Renal cortical epithelial cell (primary cell): ENCODE data around the gene BLOC1S1. TPM values are rescaled to one million over a fixed set of nuclear protein-coding genes. Genes with fewer than 3 reads are reported as not detected.

Source experiments
- DNase-seq: peaks from one replicate; pipeline ENCODE4 v3.0.0-alpha.2; 2011; ENCODE audit warnings: low read depth
- total RNA-seq: library from RNA; depleted of rRNA; stranded (reverse); fragments of >200 nt; gene quantifications from 2 replicates; pipeline ENCODE4 v1.2.3, GENCODE V29; 2014

Gene BLOC1S1
- total RNA-seq, 1 donor from 2014 or later = 45.7 TPM

DNA sequence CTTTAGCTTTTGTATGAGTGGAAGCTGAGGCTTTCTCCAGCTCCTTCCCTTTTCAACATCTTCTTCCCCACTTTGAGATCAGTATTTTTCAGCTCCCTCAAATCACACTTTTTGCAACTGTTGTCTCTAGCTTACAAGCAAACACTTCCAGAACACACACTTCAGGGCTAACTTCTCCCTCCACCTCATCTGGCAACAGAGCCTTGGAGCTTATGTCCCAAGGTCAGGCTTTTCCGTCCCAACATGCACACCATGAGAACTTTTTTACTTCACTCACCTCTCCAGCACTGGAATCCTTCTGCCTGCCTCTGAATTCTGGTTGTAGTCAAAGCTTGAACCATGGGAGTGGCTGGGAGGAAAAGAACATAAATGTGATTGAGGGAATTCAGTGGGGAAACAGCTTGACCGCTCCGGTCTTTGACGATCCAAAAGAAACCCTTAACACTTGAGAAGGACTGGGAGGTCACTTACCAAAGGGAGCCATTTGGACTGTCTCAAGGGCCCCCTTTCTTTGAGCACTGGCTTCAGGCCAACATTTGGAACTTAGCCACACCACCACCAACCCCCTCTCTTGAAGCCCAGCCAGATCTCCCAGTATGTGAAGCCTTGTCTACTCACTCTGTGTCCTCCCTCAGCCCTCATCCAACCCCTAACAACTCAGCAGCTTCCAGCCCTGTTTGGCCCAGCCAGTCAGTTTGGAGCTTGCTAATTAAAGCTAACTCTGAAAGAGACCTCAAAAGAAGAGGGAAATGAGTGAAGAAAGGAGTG, 3.9 kb upstream of the BLOC1S1 start:
- DNase-seq = no peak

DNA sequence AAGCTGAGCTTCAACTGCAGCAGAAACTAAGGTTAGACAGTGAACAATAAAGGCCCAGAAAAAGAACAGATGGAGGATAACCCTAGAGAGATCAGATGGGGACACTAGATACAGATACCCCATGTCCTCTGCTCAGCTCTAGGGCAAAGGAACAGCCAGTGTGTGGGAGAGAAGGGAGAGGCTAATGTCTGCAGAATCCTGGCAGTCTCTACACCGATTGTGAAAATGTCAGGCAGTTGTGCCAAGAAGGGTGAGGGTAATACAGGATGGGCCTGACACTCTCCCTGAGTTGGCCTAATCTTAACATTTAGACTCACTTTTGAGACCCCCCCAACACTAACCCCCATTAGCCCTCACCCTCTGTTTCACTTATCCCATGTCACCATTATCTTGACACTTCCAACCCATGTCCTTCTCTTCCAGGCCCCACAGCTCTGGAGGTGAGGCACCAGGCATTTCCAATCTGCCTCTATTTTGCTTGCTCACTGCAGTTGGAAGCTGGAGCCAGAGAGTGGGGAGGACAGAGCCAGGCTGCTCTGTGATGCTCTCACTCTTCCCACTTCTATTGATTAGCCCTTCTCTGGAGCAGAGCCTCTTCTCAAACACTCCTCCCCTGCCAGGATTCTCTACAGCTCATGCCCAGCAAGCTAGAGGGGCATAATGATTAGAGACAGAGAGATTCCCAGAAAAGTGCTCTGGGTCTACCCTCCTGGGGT, 3.0 kb upstream of the BLOC1S1 start:
- DNase-seq = no peak

DNA sequence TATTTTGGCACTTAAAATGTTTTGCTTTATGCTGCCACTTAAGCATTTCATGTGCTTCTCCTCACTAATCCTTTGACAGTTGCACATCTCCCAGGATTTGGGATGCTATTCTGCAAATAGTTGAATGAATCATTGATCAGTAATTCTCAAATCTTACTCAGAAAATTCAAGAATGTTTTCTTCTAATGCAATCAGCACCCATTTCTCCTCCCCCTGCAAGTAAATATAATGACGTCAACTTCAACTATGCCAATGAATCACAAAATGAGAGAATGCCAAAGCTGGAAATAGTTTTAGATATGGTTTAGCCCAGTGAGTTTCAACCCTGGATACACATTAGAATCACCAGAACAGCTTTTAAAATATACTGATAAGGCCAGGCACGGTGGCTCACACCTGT, 2.1 kb upstream of the BLOC1S1 start:
- DNase-seq = peak; percentile 41

DNA sequence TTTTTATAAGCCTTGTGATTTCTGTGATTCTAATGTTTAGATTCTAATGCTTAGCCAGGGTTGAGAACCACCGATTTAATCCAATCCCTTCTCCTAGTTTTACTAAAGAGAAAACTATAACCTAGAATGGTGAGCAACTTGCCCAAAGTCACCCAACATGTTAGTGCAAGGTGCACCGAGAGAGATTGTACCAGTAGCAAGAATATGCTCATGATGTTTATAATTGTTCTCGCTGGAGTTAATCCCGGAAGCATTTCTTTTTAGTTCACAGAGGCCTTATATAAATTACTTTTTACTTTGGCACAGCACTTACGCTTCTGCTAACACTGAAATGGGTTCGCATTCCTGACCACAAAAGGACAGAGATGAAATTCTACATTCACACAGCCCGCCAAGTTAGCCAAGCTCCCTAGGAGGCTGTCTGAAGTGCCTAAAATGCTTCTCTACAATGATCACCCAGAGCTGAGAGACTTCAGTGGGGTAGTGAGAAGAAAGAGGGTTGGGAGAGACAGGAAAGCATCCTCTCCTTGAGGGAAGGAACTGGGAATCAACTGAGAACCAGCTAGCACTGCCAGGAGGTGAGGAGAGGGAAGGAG, 579 bp upstream of the BLOC1S1 start:
- DNase-seq = no peak

DNA sequence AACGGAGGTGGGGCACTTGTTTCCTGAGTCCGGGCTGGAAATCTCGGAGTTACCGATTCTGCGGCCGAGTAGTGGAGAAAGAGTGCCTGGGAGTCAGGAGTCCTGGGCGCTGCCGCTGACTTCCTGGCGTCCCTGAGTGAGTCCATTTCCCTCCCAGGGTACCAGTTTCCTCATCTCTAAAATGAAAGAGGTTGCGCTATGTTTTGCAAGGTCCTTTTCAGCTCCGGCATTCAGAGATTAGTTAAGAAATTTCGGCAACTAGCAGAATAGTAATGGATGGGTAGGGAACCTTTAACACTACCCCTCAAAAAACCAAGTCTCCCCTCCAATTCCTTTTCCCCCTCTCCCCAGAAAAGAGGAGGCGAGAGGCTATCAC, 724 bp downstream of the BLOC1S1 start:
- no peak for DNase-seq

DNA sequence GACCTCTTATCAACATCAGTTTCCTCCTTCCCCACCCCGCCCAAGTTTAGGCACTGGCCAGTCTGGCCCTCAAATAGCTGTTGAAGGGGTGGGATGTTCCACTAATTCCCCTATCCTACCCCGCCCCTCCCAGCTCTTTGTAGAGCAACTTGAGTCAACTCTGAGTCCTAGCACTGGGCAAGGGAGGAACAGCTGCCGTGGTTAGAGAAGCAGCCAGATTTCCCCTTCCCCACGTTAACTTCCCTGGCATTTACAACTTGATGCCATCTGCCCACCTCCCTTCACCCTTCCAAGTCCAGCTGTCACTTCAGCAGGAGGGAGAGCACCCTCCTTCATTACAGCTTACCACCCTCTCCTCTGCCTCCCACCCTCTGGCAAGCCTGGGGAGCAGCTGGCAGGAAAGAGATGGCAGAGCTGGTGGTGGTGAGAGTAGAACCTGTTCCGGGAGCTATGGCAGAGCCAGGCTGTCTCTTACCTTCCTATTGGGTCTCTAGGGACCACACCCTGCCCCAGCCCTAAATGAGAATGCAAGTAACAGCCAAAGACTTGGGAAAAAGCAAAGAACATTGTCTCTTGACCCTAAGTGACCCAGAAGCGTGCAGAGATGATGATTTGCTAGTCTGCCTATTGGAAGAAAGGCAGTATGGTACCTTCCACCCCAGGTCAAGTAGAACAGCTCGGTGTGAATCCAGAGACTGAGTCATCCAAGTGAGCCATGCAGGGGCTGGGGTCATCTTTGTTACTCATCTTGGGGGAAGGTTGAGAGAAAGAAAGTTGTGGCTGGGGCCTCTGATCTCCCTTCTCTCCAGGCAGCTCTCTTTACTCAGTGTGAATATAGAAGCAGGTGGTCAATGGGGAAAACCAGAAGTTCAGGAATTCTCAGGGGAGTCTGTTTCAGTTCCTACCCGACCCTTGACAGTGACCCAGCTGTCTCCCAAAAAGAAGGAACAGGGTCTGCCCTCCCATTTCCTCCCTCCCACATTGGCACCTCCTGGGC, 1.5 kb downstream of the BLOC1S1 start:
- peak; percentile 91 for DNase-seq

DNA sequence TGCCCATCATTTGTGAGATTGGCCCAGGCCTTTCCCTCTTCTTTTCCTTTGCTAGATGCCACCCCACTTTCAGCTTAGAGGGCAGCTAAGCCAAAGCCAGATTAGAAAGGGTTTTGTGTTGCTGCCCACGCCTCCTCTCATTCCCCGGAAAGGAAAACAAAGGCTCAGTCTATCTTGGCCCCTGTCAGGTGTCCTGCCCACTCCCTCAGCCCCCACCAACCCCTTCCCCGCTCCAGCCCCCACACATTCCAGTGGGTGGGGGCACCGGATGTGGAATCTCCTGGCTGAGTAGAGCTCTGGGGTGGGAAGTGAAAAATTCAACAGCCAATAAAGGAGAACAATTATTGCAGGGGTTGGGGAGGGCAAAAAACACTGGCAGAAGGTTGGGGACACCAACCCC, 2.2 kb downstream of the BLOC1S1 start:
- peak; percentile 54 for DNase-seq

DNA sequence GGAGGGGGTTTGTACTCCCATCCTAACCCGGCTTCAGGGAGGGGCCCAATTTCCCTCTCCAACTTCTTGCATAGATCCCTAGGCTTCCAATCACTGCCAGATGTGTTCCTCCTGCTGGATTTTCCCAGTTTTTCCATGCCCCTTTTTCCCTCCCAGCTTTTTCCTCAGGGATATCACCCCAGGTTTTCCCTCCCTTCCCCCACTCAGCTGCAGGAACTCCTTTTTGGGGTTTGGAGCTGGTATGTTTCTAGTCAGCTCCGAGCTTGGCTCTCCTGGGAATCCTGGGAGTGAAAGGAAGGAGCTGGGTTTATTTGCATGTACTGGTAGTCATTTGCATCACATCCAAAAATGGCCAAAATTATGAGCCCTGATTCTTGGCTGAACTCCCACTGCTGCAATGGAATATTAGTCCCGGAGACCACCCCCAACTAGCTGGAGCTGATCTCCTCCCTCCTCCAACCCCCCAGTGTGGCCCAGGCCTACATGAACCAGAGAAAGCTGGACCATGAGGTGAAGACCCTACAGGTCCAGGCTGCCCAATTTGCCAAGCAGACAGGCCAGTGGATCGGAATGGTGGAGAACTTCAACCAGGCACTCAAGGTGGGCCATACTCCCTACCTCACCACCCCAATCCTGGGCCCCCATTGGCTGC, 2.9 kb downstream of the BLOC1S1 start:
- no peak for DNase-seq

DNA sequence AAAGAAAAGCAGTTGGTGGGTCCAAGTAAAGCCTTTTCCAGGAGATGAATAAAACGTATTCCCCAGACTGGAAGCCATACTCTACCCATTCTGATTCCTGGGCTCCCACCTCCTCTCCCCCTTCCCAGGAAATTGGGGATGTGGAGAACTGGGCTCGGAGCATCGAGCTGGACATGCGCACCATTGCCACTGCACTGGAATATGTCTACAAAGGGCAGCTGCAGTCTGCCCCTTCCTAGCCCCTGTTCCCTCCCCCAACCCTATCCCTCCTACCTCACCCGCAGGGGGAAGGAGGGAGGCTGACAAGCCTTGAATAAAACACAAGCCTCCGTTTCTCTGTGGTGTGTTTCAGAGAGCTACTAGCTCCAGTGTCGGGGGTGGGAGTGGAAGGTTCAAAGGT, 3.5 kb downstream of the BLOC1S1 start:
- no peak for DNase-seq

DNA sequence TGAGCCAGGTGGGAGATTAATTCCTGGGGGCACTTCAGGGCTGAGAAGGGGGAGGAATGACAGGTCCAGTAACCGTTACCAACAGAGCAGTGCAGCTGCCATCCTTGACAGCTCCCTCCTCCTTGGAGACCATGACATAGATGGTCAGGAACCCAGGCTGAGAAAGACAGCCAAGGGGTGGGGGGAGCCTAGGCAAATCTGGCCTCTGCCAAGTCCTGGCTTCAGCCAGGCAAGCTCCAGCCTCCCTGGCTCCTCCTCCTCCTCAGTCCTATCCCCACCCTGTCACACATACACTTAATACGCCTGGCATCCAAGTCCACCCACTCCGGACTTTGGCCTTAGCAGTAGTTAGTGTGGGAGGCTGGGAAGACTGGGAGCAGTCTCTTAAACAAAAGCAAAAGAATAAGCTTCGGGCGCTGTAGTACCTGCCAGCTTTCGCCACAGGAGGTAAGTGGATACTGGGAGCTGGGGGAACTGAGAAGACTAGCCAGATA, 4.3 kb downstream of the BLOC1S1 start, which contains the start of gene RDH5:
RDH5 (plus strand) TSS at position 323 of the 494 bp plus-strand sequence. CDS start 792 bp downstream, outside the sequence.
- peak; percentile 91 for DNase-seq

DNA sequence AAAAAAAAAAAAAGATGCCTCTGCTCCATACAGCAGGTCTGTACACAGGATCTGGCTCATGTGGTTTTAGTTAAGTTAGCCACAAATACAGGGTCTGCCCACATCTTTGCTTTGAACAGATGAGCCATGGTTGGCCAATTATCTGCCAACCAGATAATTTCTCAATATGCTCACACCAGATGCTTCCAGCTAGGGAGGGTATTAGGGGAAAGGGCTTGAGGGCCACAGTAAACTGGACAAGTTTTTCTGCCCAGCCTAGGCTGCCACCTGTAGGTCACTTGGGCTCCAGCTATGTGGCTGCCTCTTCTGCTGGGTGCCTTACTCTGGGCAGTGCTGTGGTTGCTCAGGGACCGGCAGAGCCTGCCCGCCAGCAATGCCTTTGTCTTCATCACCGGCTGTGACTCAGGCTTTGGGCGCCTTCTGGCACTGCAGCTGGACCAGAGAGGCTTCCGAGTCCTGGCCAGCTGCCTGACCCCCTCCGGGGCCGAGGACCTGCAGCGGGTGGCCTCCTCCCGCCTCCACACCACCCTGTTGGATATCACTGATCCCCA, 5.1 kb downstream of the BLOC1S1 start:
- DNase-seq = peak; percentile 91

DNA sequence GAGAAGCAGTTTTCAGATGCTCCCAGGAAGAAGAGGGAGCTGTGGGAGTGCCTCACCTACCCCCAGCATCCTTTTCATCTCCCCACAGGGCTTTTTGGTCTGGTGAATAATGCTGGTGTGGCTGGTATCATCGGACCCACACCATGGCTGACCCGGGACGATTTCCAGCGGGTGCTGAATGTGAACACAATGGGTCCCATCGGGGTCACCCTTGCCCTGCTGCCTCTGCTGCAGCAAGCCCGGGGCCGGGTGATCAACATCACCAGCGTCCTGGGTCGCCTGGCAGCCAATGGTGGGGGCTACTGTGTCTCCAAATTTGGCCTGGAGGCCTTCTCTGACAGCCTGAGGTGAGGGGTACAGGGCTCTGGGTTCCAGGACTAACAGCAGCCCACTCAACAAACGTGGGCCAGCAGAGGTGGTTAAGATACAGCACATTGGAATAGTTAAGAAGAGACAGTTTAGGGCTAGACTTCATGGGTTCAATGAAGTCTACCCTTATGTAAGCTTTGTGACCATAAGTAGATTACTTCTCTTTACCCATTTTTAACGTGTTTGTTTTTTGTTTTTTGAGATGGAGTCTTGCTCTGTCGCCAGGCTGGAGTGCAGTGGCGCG, 5.9 kb downstream of the BLOC1S1 start:
- no peak for DNase-seq

DNA sequence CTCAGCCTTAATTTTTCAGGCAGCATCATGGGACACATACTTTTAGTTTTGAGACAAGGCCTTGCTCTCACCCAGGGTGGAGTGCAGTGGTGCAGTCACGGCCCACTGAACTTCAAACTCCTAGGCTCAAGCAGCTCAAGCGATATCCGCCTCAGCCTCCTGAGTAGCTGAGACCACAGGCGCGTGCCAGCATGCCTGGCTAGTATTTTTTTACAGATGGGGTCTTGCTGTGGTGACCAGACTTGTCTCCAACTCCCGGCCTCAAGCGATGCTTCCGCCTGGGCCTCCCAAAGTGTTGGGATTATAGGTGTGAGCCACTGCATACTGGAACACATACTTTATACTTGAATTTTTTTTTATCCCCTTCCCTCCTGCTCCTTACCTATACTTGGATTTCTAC, 7.1 kb downstream of the BLOC1S1 start:
- peak; percentile 57 for DNase-seq

DNA sequence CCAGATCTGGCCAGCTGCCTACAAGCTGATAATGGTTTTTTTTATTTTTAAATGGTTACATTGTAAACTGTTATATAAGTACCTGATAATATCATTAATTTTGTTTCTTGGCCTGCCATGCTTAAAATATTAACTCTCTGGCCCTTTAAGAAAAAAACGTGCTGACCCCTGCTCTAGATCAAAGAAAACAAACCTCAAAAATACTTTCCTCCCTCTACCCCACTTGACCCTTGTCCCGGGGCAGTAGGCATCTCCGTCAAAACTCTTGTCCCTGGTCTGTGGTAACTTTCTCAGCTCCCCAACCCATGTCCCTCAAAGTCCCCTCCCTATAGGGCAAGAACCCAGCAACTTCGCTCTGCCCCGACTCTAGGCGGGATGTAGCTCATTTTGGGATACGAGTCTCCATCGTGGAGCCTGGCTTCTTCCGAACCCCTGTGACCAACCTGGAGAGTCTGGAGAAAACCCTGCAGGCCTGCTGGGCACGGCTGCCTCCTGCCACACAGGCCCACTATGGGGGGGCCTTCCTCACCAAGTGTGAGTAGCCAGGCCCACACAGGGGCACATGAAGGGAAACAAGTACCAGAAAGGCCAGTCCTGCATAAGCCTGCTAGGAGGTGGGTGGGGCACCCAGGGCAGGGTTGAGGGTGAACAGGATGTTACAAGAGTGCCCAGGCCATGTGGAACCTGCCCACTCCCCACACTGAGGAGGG, 7.8 kb downstream of the BLOC1S1 start:
- no peak for DNase-seq

DNA sequence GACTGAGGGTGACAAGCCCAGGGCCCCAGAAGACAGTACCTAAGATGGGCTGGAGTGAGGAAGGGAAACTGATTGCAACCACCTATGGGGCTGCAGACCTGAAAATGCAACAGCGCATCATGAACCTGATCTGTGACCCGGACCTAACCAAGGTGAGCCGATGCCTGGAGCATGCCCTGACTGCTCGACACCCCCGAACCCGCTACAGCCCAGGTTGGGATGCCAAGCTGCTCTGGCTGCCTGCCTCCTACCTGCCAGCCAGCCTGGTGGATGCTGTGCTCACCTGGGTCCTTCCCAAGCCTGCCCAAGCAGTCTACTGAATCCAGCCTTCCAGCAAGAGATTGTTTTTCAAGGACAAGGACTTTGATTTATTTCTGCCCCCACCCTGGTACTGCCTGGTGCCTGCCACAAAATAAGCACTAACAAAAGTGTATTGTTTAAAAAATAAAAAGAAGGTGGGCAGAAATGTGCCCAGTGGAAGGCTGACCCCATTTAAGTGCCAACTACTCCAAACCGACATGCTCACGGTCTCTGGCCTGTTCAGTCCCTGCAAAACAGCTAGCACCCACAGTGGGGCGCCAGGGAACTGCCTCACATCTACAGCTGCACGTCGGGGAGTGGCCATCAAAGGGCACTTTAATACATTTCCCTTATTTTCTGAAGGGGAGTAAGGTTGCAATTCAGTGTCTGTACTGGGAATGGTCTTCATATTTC, 8.5 kb downstream of the BLOC1S1 start:
- DNase-seq = peak; percentile 55

DNA sequence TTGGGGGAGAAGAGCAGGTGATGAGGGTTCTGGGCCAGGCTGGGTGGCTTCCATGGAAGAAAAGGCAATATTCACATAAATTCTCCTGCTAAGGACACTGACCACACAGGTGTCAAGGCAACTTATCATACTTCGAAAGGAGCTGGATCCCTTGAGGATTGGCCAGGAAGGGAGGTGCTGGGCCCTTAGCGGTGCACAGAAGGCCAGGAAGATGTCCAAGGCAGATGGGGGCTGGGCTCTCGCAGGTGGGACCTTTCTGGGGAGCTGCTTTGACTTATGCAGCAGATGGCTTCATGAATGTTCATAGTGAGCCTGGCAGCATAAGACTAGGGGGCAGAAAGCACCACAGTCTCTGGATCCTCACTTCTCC, 9.1 kb downstream of the BLOC1S1 start:
- DNase-seq = no peak

DNA sequence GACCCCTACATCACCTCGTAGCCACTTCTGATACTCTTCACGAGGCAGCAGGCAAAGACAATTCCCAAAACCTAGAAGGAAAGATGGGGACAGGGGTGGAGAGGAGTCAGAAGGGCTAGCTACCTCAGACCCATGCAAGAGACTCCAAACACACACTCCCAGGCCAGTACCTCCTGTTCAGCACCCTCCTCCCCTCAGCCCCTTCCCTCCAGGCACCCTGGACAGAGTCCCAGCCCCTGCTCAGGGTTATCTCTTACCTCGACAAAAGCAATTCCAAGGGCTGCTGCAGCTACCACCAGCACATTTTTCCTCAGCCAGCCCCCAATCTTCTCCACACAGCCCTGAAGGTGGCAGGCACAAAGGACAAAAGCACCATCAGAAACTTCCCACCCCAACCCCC, 9.7 kb downstream of the BLOC1S1 start:
- DNase-seq = no peak

DNA sequence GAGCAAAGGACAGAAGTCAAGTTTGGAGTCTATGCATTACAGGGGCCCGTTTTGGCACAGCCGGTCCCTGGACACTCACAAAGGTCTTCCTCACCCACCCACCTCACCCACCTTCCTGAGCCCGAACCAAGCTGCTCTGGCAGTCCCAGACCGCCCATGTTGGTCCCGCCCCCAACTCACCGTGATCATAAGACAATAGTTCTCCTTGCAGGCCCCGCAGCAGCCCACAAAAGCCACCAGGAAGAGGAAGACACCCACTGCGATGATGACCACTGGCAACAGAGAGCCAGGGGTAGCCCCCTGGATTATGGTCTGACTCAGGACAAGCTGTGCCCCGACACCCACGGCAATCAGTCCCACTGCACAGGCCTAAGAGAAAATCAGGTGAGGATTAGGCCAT, 11.1 kb downstream of the BLOC1S1 start:
- DNase-seq = no peak

DNA sequence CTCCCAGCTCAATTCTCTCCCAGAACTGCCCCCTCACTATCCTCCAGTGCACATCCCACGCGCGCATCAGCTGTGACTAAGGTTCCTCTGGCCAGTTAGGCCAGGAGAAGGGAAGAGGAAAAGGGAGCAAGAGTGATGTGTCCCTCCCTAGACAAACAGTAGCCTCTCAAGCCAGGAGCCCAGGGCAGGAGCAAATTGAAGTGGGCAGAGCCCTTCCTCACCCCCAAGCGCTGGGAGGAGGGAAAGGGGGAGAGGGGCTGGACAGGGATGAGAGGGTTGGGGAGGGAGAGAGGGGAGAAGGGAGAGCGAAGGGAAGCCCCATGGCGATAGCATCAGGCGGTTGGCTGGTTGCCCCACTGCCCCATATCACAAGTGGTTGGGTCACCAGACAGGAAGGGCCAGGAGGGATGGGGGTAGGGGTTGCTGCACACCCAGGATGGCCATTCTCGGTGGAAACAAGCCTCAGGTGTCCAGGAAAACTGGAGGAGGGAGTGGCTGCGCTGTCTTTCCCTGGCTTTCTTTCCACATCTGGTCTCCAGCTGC, 11.9 kb downstream of the BLOC1S1 start:
- peak; percentile 29 for DNase-seq
